SH-SY5Y (cell line): ENCODE measurements around the gene CNKSR3.

Experiments
- GATA2 ChIP-seq: IDR thresholded peaks from 2 replicates; pipeline ENCODE4 v1.6.1; 2011; ENCODE audit warnings: mild to moderate bottlenecking, low read depth, low read length
- GATA3 ChIP-seq: IDR thresholded peaks from 2 replicates; pipeline ENCODE4 v1.6.1; 2011; ENCODE audit warnings: low read depth, mild to moderate bottlenecking, low read length, moderate library complexity

DNA sequence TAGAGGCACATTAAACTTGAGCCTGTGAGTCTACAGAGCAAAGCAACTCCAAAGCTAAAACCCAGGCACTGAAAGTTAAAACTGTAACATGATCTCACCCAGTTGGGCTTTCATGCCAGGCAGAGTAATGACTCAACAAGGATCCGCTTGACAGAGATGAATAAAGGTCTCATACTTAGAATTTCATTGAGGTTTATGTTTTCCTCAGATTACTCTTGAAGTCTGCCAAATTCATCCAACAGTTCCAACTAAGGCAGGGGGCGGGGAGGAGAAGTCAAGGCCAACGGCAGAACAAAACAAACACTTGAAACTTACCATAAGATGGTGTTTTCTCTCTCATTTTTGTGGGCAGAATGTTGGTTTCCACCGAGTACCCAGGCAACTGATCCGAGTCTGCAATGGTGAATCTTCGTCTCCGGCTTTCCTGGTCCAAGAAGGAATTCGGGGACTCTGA, 99.8 kb downstream of the CNKSR3 start:
- TF ChIP-seq GATA3 (no peak), GATA2 (no peak)
